Esophagus muscularis mucosa (tissue), 4 donors: ENCODE results near the gene PCA3.

ENCODE experiments used
- EP300 ChIP-seq: sonication (generic); formaldehyde crosslinking; IDR thresholded peaks from one replicate; pipeline ENCODE4 v1.6.1; 2017; ENCODE audit warnings: antibody characterized with exemption
- POLR2A ChIP-seq: fragments of 450-650 bp; IDR thresholded peaks from one replicate; pipeline ENCODE4 v1.6.1; 2017; ENCODE audit warnings: antibody characterized with exemption, moderate library complexity, mild to moderate bottlenecking, low read depth
- POLR2AphosphoS5 ChIP-seq, 2 donors: sonication (generic); formaldehyde crosslinking; IDR thresholded peaks; one replicate each; pipeline ENCODE4 v1.6.1; 2017; ENCODE audit warnings: antibody characterized with exemption in 2 of 2
- TF ChIP-seq, protein P1 (sequence below), 3 experiments: fragments of 200-600 bp in 2 of 3; fragments of 450-650 bp in 1 of 3; sonication (generic) in 2 of 3; IDR thresholded peaks; one replicate each; pipeline ENCODE4 v1.5.1; 2017 to 2019; ENCODE audit warnings: antibody characterized with exemption in 3 of 3, mild to moderate bottlenecking in 2 of 3, moderate library complexity in 1 of 3

DNA sequence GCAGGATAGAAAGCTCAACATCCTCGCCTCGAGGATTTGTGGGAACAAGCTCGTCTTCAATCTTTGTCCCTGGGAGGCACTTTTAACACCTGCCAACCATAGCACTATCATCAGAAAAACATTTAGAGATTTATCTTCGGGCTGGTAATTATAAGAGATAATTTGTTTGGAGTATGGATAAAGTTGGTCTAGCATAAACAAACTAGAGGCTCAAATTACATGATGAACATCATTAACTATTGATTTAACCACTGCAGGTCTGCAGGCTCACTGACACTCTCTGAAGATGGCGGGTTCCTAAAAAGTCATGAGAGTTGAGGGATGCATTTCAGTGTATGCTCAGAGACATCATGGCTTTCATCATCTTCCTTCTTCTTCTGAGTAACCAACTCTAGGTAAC is 25.8 kb upstream of the PCA3 start:
- TF ChIP-seq, protein P1, sequence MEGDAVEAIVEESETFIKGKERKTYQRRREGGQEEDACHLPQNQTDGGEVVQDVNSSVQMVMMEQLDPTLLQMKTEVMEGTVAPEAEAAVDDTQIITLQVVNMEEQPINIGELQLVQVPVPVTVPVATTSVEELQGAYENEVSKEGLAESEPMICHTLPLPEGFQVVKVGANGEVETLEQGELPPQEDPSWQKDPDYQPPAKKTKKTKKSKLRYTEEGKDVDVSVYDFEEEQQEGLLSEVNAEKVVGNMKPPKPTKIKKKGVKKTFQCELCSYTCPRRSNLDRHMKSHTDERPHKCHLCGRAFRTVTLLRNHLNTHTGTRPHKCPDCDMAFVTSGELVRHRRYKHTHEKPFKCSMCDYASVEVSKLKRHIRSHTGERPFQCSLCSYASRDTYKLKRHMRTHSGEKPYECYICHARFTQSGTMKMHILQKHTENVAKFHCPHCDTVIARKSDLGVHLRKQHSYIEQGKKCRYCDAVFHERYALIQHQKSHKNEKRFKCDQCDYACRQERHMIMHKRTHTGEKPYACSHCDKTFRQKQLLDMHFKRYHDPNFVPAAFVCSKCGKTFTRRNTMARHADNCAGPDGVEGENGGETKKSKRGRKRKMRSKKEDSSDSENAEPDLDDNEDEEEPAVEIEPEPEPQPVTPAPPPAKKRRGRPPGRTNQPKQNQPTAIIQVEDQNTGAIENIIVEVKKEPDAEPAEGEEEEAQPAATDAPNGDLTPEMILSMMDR (IDR thresholded peaks at IDR 0.05) = no peak
- TF ChIP-seq POLR2AphosphoS5 (IDR thresholded peaks at IDR 0.05) (no peak), POLR2A (no peak), EP300 (no peak)
